Measurements from ENCODE around the gene WWC2. TPM values are rescaled to one million over a fixed set of nuclear protein-coding genes. Genes with fewer than 3 reads are reported as not detected.
A peak's percentile ranks its signal among the peaks of the same experiment; 100 is the strongest.

Gene WWC2
- total RNA-seq, 6 donors from 2014 or later: 87.0 to 179 (median 121) TPM

DNA sequence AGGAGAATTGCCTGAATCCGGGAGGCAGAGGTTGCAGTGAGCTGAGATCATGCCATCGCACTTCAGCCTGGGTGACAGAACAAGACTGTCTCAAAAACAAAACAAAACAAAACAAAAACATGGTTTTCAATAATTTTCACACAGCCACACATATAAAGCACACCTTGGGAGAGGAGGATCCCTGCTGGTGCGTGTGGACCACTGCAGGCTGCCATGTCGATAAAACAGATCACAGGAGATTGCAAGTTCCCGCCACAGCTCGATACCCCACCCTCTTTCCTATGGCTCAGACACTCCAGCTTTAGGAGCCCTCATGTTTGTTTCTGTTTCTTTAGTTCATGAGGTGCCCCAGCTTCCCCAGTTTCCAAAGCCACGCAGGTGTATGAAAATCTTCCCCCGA, 254.5 kb downstream of the WWC2 start:
- WGBS, 2 donors: 92% methylated on average over 8 of the region's 8 CpGs
- ATAC-seq (ENCODE audit: low FRiP score in 2 of 2) (no peak), DNase-seq (no peak)
- Histone ChIP-seq H3K27ac (no peak overlapping the region), H3K36me3 (no peaks in the 10 kb centered on the region), H3K4me1 (no peaks in the 10 kb centered on the region), H3K27me3 (no peaks in the 10 kb centered on the region), H3K4me3 (no peak overlapping the region), H3K9me3 (no peaks in the 10 kb centered on the region)
- TF ChIP-seq POLR2AphosphoS5 (IDR thresholded peaks at IDR 0.05) (no peak), EP300 (IDR thresholded peaks at IDR 0.05) (no peak), POLR2A (IDR thresholded peaks at IDR 0.05) (no peak)
- TF ChIP-seq, protein P1, sequence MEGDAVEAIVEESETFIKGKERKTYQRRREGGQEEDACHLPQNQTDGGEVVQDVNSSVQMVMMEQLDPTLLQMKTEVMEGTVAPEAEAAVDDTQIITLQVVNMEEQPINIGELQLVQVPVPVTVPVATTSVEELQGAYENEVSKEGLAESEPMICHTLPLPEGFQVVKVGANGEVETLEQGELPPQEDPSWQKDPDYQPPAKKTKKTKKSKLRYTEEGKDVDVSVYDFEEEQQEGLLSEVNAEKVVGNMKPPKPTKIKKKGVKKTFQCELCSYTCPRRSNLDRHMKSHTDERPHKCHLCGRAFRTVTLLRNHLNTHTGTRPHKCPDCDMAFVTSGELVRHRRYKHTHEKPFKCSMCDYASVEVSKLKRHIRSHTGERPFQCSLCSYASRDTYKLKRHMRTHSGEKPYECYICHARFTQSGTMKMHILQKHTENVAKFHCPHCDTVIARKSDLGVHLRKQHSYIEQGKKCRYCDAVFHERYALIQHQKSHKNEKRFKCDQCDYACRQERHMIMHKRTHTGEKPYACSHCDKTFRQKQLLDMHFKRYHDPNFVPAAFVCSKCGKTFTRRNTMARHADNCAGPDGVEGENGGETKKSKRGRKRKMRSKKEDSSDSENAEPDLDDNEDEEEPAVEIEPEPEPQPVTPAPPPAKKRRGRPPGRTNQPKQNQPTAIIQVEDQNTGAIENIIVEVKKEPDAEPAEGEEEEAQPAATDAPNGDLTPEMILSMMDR (IDR thresholded peaks at IDR 0.05): no peak

- Histone ChIP-seq H3K4me1 (no peaks in the 10 kb centered on the region), H3K4me3 (no peak overlapping the region), H3K36me3 (no peaks in the 10 kb centered on the region), H3K27ac (no peak overlapping the region), H3K9me3 (no peaks in the 10 kb centered on the region), H3K27me3 (no peaks in the 10 kb centered on the region)
- no peak for DNase-seq
- TF ChIP-seq, protein P1 (IDR thresholded peaks at IDR 0.05): no peak
- TF ChIP-seq POLR2A (IDR thresholded peaks at IDR 0.05) (no peak), EP300 (IDR thresholded peaks at IDR 0.05) (no peak), POLR2AphosphoS5 (IDR thresholded peaks at IDR 0.05) (no peak)
- WGBS, 2 donors: 50 to 68% methylated on average over 9 of the region's 9 CpGs
- ATAC-seq (ENCODE audit: low FRiP score in 2 of 2): no peak
Measured at GRCh38 chr4:183354219-183354618, 255.2 kb downstream of the WWC2 start.

- WGBS, 2 donors: 69 to 71% methylated on average over 4 of the region's 4 CpGs
- TF ChIP-seq EP300 (IDR thresholded peaks at IDR 0.05) (no peak), POLR2A (IDR thresholded peaks at IDR 0.05) (no peak), POLR2AphosphoS5 (IDR thresholded peaks at IDR 0.05) (no peak)
- TF ChIP-seq, protein P1 (IDR thresholded peaks at IDR 0.05): no peak
Measured at GRCh38 chr4:183355405-183355804, 256.3 kb downstream of the WWC2 start.

DNA sequence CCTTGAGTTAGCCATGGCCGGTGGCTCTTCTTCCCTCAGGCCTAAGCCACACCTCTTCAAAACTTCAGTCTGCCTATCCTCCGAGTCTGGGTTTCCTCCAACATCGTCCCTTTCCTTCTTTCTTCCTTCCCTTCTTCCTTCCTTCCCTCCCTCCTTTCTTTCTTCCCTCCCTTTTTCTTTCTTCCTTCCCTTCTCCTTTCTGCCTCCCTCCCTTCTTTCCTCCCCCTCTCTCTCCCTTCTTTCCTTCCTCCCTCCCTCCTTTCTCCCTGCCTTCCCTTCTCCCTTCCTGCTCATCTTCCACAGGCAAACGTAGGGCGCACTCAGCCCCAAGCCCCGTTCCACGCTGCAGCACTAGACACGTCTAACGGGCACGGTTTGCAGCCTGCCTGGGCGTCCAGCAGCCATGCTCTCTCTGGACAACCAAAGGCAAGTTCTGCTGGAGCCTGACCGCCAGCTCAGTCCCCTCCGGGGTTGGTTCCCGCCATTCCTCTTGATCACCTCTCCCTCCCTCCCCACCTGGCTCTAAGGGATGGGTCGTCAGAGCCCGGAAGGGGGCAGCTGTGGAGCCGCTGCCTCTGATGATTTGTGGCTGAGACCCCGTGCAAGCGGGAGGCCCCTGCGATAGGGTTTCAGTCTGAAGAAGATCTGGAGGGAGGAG, 257.2 kb downstream of the WWC2 start:
- peak in 1 of 2 donors; percentile 57 for DNase-seq
- 84 to 90% methylated on average over 19 to 20 of the region's 20 CpGs for WGBS, 2 donors
- Histone ChIP-seq H3K27me3 (no peaks in the 10 kb centered on the region), H3K4me1 (no peaks in the 10 kb centered on the region), H3K27ac (no peak overlapping the region), H3K4me3 (no peak overlapping the region), H3K9me3 (no peaks in the 10 kb centered on the region), H3K36me3 (no peaks in the 10 kb centered on the region)
- TF ChIP-seq, protein P1 (IDR thresholded peaks at IDR 0.05): no peak
- TF ChIP-seq POLR2AphosphoS5 (IDR thresholded peaks at IDR 0.05) (no peak), EP300 (IDR thresholded peaks at IDR 0.05) (no peak), POLR2A (IDR thresholded peaks at IDR 0.05) (no peak)
- no peak for ATAC-seq (ENCODE audit: low FRiP score in 2 of 2)

More at GRCh38 chr4:183355405-183355804, 256.3 kb downstream of the WWC2 start:
- ATAC-seq (ENCODE audit: low FRiP score in 2 of 2) (no peak), DNase-seq (no peak)
- Histone ChIP-seq H3K4me3 (no peak overlapping the region), H3K36me3 (no peaks in the 10 kb centered on the region), H3K27me3 (no peaks in the 10 kb centered on the region), H3K27ac (no peak overlapping the region), H3K9me3 (no peaks in the 10 kb centered on the region), H3K4me1 (no peaks in the 10 kb centered on the region)
